ENCODE measurements around the gene C17orf78.

Gene C17orf78

DNA sequence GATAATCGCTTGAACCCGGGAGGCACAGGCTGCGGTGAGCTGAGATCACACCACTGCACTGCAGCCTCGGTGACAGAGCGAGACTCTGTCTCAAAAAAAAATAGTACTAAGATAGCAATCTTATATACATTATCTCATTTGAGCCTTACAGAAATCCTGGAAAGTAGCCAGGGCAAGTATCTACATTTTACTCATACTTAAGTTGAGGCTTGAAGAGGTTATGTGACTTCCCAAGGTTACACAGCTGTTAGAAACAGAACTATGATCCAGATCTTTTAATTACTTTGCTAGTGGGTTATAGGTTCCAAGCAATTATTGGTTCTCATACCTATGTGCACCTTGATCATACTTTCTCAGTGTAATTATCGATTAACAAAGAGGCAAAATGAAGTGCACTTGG is 15.4 kb downstream of the C17orf78 start:
- Histone ChIP-seq H3K4me2 (ENCODE audit: low read length, poor library complexity, severe bottlenecking) (no peak overlapping the region), H3K18ac (ENCODE audit: low read depth in 1 of 2, low read length in 2 of 2) (no peak overlapping the region), H2AK5ac (ENCODE audit: low read length, severe bottlenecking) (no peak overlapping the region), H3K23ac (ENCODE audit: low read length in 2 of 2) (no peak overlapping the region), H2BK12ac (ENCODE audit: low read length in 2 of 2) (no peak overlapping the region), H3K4ac (ENCODE audit: low read depth in 1 of 2, low read length in 2 of 2) (no peak overlapping the region), H3K14ac (ENCODE audit: low read length in 2 of 2) (no peak overlapping the region), H3K4me1 (ENCODE audit: control insufficient read depth, insufficient read depth, low read depth, low read length) (peaks cover 7% of the 10 kb centered on the region), H3K4me3 (ENCODE audit: insufficient read depth in 1 of 2, low read depth in 1 of 2, low read length in 2 of 2) (no peak overlapping the region), H3K27ac (ENCODE audit: low read length, poor library complexity, severe bottlenecking) (peak overlapping the region; percentile 79), H4K8ac (ENCODE audit: low read length) (no peak overlapping the region), H3K79me1 (replicated peaks; ENCODE audit: low read length, poor library complexity, severe bottlenecking) (peaks cover 6% of the 10 kb centered on the region), H3K36me3 (ENCODE audit: control insufficient read depth in 1 of 2, insufficient read depth in 2 of 2, low read depth in 1 of 2, low read length in 2 of 2) (no peaks in the 10 kb centered on the region), H4K91ac (ENCODE audit: low read length) (no peak overlapping the region), H2BK120ac (ENCODE audit: low read depth, low read length) (no peak overlapping the region), H2BK5ac (ENCODE audit: low read depth, low read length, poor library complexity, severe bottlenecking) (no peak overlapping the region), H2AFZ (ENCODE audit: low read depth, low read length) (no peak overlapping the region), H2BK15ac (ENCODE audit: low read depth, poor library complexity, severe bottlenecking) (no peak overlapping the region), H3K9me3 (ENCODE audit: control insufficient read depth, low read length) (no peaks in the 10 kb centered on the region), H3K27me3 (ENCODE audit: control insufficient read depth in 1 of 2, insufficient read depth in 1 of 2, low read length in 2 of 2) (no peaks in the 10 kb centered on the region), H3K9ac (ENCODE audit: low read length) (no peak overlapping the region)
- peak; percentile 34 for DNase-seq
- 92% methylated on average over 3 of the region's 6 CpGs for WGBS

DNA sequence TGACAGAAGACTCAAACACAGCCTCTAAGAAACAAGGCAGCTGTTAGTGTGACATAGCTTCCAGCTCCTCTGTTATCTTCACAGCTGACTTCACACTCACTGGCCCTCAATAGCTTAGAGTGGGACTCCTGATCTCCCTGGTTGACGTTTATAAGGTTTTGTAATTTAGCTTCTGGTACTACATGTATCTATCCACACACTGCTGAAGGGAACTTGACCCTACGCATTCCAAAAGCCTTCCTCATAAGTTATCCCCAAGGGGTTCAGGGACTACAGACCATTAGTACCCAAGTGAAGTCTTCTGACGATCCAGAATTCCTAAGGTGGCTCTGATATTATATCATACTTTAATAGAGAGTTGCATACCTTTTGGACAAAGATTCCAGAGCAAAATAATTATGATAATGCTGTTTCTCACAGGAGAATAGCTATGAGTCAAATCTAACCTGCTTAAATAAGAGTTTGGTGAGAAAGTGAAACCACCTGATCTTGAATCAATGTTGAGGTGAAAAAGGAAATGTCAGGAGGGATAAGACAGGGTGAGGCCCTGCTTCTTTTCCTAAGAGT is 16.3 kb downstream of the C17orf78 start:
- WGBS = 67% methylated on average over 1 of the region's 3 CpGs
- H2BK15ac ChIP-seq (ENCODE audit: low read depth, poor library complexity, severe bottlenecking) = no peak overlapping the region

DNA sequence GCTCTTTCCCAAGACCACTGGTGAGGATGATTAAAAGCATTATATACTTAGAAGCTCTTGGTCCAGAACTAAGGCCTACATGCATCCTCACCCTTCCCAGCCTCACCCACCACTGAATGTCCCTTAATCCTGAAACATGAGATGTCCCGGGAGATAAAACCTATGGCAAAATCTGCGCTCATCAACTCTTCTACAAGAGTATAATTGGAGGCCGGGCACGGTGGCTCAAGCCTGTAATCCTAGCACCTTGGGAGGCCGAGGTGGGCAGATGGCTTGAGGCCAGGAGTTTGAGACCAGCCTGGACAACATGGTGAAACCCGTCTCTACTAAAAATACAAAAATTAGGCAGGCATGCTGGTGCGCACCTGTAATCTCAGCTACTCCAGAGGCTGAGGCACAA is 17.6 kb downstream of the C17orf78 start:
- Histone ChIP-seq H3K4me2 (ENCODE audit: low read length, poor library complexity, severe bottlenecking) (no peak overlapping the region), H3K27ac (ENCODE audit: low read length, poor library complexity, severe bottlenecking) (no peak overlapping the region), H3K79me1 (replicated peaks; ENCODE audit: low read length, poor library complexity, severe bottlenecking) (peaks cover 2% of the 10 kb centered on the region), H2BK15ac (ENCODE audit: low read depth, poor library complexity, severe bottlenecking) (no peak overlapping the region), H3K4me3 (ENCODE audit: insufficient read depth in 1 of 2, low read depth in 1 of 2, low read length in 2 of 2) (no peak overlapping the region), H3K18ac (ENCODE audit: low read depth in 1 of 2, low read length in 2 of 2) (no peak overlapping the region), H2AFZ (ENCODE audit: low read depth, low read length) (no peak overlapping the region), H3K14ac (ENCODE audit: low read length in 2 of 2) (no peak overlapping the region), H3K27me3 (ENCODE audit: control insufficient read depth in 1 of 2, insufficient read depth in 1 of 2, low read length in 2 of 2) (no peaks in the 10 kb centered on the region), H3K36me3 (ENCODE audit: control insufficient read depth in 1 of 2, insufficient read depth in 2 of 2, low read depth in 1 of 2, low read length in 2 of 2) (no peaks in the 10 kb centered on the region), H4K8ac (ENCODE audit: low read length) (no peak overlapping the region), H3K4me1 (ENCODE audit: control insufficient read depth, insufficient read depth, low read depth, low read length) (peaks cover 5% of the 10 kb centered on the region), H2AK5ac (ENCODE audit: low read length, severe bottlenecking) (peak overlapping the region; percentile 55), H2BK5ac (ENCODE audit: low read depth, low read length, poor library complexity, severe bottlenecking) (no peak overlapping the region), H2BK12ac (ENCODE audit: low read length in 2 of 2) (no peak overlapping the region), H3K4ac (ENCODE audit: low read depth in 1 of 2, low read length in 2 of 2) (no peak overlapping the region), H4K91ac (ENCODE audit: low read length) (no peak overlapping the region), H2BK120ac (ENCODE audit: low read depth, low read length) (no peak overlapping the region), H3K9ac (ENCODE audit: low read length) (no peak overlapping the region), H3K9me3 (ENCODE audit: control insufficient read depth, low read length) (no peaks in the 10 kb centered on the region), H3K23ac (ENCODE audit: low read length in 2 of 2) (no peak overlapping the region)
- no peak for DNase-seq
- WGBS = 98% methylated on average over 7 of the region's 7 CpGs

More for the DNA sequence above, 16.3 kb downstream of the C17orf78 start:
- no peak overlapping the region for H3K4ac ChIP-seq (ENCODE audit: low read depth in 1 of 2, low read length in 2 of 2)
- H2BK120ac ChIP-seq (ENCODE audit: low read depth, low read length) = no peak overlapping the region
- no peak overlapping the region for H4K8ac ChIP-seq (ENCODE audit: low read length)
- peak overlapping the region in 1 of 2 experiments; percentile 23 for H3K18ac ChIP-seq (ENCODE audit: low read depth in 1 of 2, low read length in 2 of 2)
- H3K14ac ChIP-seq (ENCODE audit: low read length in 2 of 2) = no peak overlapping the region
- no peaks in the 10 kb centered on the region for H3K36me3 ChIP-seq (ENCODE audit: control insufficient read depth in 1 of 2, insufficient read depth in 2 of 2, low read depth in 1 of 2, low read length in 2 of 2)
- no peak overlapping the region for H2AFZ ChIP-seq (ENCODE audit: low read depth, low read length)
- no peaks in the 10 kb centered on the region for H3K27me3 ChIP-seq (ENCODE audit: control insufficient read depth in 1 of 2, insufficient read depth in 1 of 2, low read length in 2 of 2)
- peaks cover 7% of the 10 kb centered on the region for H3K4me1 ChIP-seq (ENCODE audit: control insufficient read depth, insufficient read depth, low read depth, low read length)
- H3K4me3 ChIP-seq (ENCODE audit: insufficient read depth in 1 of 2, low read depth in 1 of 2, low read length in 2 of 2) = peak overlapping the region in 1 of 2 experiments; percentile 16
- no peak overlapping the region for H3K23ac ChIP-seq (ENCODE audit: low read length in 2 of 2)
- no peaks in the 10 kb centered on the region for H3K9me3 ChIP-seq (ENCODE audit: control insufficient read depth, low read length)
- H2BK5ac ChIP-seq (ENCODE audit: low read depth, low read length, poor library complexity, severe bottlenecking) = no peak overlapping the region
- peaks cover 4% of the 10 kb centered on the region for H3K79me1 ChIP-seq (replicated peaks; ENCODE audit: low read length, poor library complexity, severe bottlenecking)
- peak overlapping the region; percentile 79 for H3K27ac ChIP-seq (ENCODE audit: low read length, poor library complexity, severe bottlenecking)
- no peak overlapping the region for H2AK5ac ChIP-seq (ENCODE audit: low read length, severe bottlenecking)
- no peak overlapping the region for H2BK12ac ChIP-seq (ENCODE audit: low read length in 2 of 2)
- peak; percentile 86 for DNase-seq
- no peak overlapping the region for H4K91ac ChIP-seq (ENCODE audit: low read length)
- H3K9ac ChIP-seq (ENCODE audit: low read length) = peak overlapping the region; percentile 28
- peak overlapping the region; percentile 47 for H3K4me2 ChIP-seq (ENCODE audit: low read length, poor library complexity, severe bottlenecking)

DNA sequence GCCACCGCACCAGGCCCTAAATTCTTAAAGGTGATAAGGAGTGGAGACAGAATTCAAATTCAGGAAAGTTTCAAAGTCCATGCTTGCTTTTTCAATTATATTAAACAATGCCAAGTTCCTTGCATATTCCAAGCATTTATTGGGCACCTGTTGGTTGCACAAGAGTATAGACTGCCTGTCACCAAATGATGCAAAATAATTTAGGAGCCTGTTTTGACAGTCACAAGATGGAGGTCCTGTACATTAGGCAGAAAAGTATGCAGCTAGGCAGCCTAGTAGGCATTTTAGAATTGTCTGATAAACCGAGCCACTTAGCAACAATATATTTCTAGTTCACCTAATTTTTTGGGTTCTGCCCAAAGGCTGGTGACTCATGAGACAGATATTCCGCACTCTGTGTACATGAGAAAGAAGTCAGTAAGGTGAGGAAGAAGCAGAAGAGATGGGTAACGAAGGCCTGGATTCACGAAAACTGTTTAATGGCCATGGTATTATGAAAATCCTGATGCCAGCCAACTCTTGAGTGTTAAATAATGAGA is 23.5 kb downstream of the C17orf78 start:
- no peak overlapping the region for H2AFZ ChIP-seq (ENCODE audit: low read depth, low read length)
- H3K4me1 ChIP-seq (ENCODE audit: control insufficient read depth, insufficient read depth, low read depth, low read length) = peaks cover 4% of the 10 kb centered on the region
- H3K14ac ChIP-seq (ENCODE audit: low read length in 2 of 2) = no peak overlapping the region
- no peak overlapping the region for H2BK120ac ChIP-seq (ENCODE audit: low read depth, low read length)
- H3K9ac ChIP-seq (ENCODE audit: low read length) = no peak overlapping the region
- no peak overlapping the region for H3K4me2 ChIP-seq (ENCODE audit: low read length, poor library complexity, severe bottlenecking)
- no peak overlapping the region for H2BK15ac ChIP-seq (ENCODE audit: low read depth, poor library complexity, severe bottlenecking)
- WGBS = 97% methylated on average over 3 of the region's 5 CpGs
- H4K91ac ChIP-seq (ENCODE audit: low read length) = no peak overlapping the region
- H3K18ac ChIP-seq (ENCODE audit: low read depth in 1 of 2, low read length in 2 of 2) = no peak overlapping the region
- H2AK5ac ChIP-seq (ENCODE audit: low read length, severe bottlenecking) = no peak overlapping the region
- H3K4me3 ChIP-seq (ENCODE audit: insufficient read depth in 1 of 2, low read depth in 1 of 2, low read length in 2 of 2) = no peak overlapping the region
- H3K79me1 ChIP-seq (replicated peaks; ENCODE audit: low read length, poor library complexity, severe bottlenecking) = peaks cover 13% of the 10 kb centered on the region
- H4K8ac ChIP-seq (ENCODE audit: low read length) = no peak overlapping the region
- H3K9me3 ChIP-seq (ENCODE audit: control insufficient read depth, low read length) = no peaks in the 10 kb centered on the region
- H3K27ac ChIP-seq (ENCODE audit: low read length, poor library complexity, severe bottlenecking) = no peak overlapping the region
- no peaks in the 10 kb centered on the region for H3K36me3 ChIP-seq (ENCODE audit: control insufficient read depth in 1 of 2, insufficient read depth in 2 of 2, low read depth in 1 of 2, low read length in 2 of 2)
- no peaks in the 10 kb centered on the region for H3K27me3 ChIP-seq (ENCODE audit: control insufficient read depth in 1 of 2, insufficient read depth in 1 of 2, low read length in 2 of 2)
- no peak overlapping the region for H2BK5ac ChIP-seq (ENCODE audit: low read depth, low read length, poor library complexity, severe bottlenecking)
- no peak overlapping the region for H3K23ac ChIP-seq (ENCODE audit: low read length in 2 of 2)
- no peak overlapping the region for H2BK12ac ChIP-seq (ENCODE audit: low read length in 2 of 2)
- DNase-seq = no peak
- H3K4ac ChIP-seq (ENCODE audit: low read depth in 1 of 2, low read length in 2 of 2) = no peak overlapping the region

Data from mesenchymal stem cell (in vitro differentiated cells and primary cell).